HFF-Myc (cell line): Measurements from ENCODE around the gene ZNF407.
"Not testable (repeated sequence)": the region's sequence is repeated elsewhere in the genome, so short reads cannot be mapped to it uniquely, and the experiment has no call there.

Experiments
- DNase-seq: peaks from one replicate; pipeline ENCODE4 v3.0.0-alpha.2; 2011; ENCODE audit warnings: low read depth; ENCODE audit errors: extremely low read depth
- H3K4me3 ChIP-seq: replicated peaks from 2 replicates; pipeline ENCODE4 v1.5.1; 2011; ENCODE audit warnings: low read depth, mild to moderate bottlenecking, control low read depth, low read length
- CTCF ChIP-seq: IDR thresholded peaks from 2 replicates; pipeline ENCODE4 v1.5.1; 2012; ENCODE audit warnings: mild to moderate bottlenecking, low read depth, low read length, control low read depth; ENCODE audit errors: missing control alignments

Gene ZNF407

GRCh38 chr18:75075429-75075841 is 477.8 kb downstream of the ZNF407 start:
- no peak for DNase-seq
- no peak for TF ChIP-seq CTCF
- no peak overlapping the region for H3K4me3 ChIP-seq

- H3K4me3 ChIP-seq = no peak overlapping the region
- TF ChIP-seq CTCF = no peak
- DNase-seq = no peak
Observed at GRCh38 chr18:75076286-75076685, 478.6 kb downstream of the ZNF407 start.

GRCh38 chr18:75081486-75081885 is 483.8 kb downstream of the ZNF407 start:
- no peak for TF ChIP-seq CTCF
- H3K4me3 ChIP-seq = no peak overlapping the region
- DNase-seq = no peak

GRCh38 chr18:75083131-75083530 is 485.5 kb downstream of the ZNF407 start:
- TF ChIP-seq CTCF = no peak
- H3K4me3 ChIP-seq = no peak overlapping the region
- no peak for DNase-seq

- no peak overlapping the region for H3K4me3 ChIP-seq
- DNase-seq = no peak
- TF ChIP-seq CTCF = no peak
Observed at GRCh38 chr18:75083761-75084160, 486.1 kb downstream of the ZNF407 start.

- DNase-seq, H3K4me3 ChIP-seq: not testable (repeated sequence)
Observed at GRCh38 chr18:75085676-75086075, 488.0 kb downstream of the ZNF407 start.

- no peak for TF ChIP-seq CTCF
- DNase-seq = no peak
- no peak overlapping the region for H3K4me3 ChIP-seq
Observed at GRCh38 chr18:75086494-75087034, 488.9 kb downstream of the ZNF407 start.
